ENCODE results near the gene TRAF3IP1.

TRAF3IP1 gene

GRCh38 chr2:238428866-238429265 lies 108.5 kb downstream of the TRAF3IP1 start:
- Histone ChIP-seq H3K9me3 (ENCODE audit: insufficient read depth, low read depth, low read length) (no peaks in the 10 kb centered on the region), H3K27me3 (ENCODE audit: insufficient read depth, low read length) (no peaks in the 10 kb centered on the region), H3K36me3 (ENCODE audit: insufficient read depth, low read depth, low read length) (peaks cover 25% of the 10 kb centered on the region), H3K27ac (ENCODE audit: low read length) (no peak overlapping the region), H3K4me1 (ENCODE audit: insufficient read depth, low read length) (peaks cover 8% of the 10 kb centered on the region; the same call in 1 of the 2 replicates), H3K9ac (ENCODE audit: low read depth, low read length) (no peak overlapping the region), H3K4me3 (ENCODE audit: low read length) (no peak overlapping the region)

DNA sequence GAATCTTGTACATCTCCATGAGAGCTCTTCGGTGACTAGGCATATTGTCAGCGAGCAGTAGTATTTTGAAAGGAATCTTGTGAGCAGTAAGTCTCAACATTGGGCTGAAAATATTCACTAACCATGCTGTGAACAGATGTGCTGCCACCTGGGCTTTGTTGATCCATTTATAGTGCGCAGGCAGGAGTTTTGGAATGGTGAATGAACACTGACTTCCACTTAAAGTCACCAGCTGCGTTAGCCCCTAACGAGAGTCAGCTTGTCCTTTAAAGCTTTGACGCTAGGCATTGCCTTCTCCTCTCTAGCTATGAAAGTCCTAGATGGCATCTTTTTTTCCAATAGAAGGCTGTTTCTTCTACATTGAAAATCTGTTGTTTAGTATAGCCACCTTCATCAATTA lies 110.5 kb downstream of the TRAF3IP1 start:
- Histone ChIP-seq H3K36me3 (ENCODE audit: insufficient read depth, low read depth, low read length) (peaks cover 44% of the 10 kb centered on the region), H3K9ac (ENCODE audit: low read depth, low read length) (no peak overlapping the region), H3K27me3 (ENCODE audit: insufficient read depth, low read length) (no peaks in the 10 kb centered on the region), H3K4me3 (ENCODE audit: low read length) (no peak overlapping the region), H3K9me3 (ENCODE audit: insufficient read depth, low read depth, low read length) (no peaks in the 10 kb centered on the region), H3K4me1 (ENCODE audit: insufficient read depth, low read length) (peaks cover 8% of the 10 kb centered on the region; the same call in 1 of the 2 replicates), H3K27ac (ENCODE audit: low read length) (no peak overlapping the region)

DNA sequence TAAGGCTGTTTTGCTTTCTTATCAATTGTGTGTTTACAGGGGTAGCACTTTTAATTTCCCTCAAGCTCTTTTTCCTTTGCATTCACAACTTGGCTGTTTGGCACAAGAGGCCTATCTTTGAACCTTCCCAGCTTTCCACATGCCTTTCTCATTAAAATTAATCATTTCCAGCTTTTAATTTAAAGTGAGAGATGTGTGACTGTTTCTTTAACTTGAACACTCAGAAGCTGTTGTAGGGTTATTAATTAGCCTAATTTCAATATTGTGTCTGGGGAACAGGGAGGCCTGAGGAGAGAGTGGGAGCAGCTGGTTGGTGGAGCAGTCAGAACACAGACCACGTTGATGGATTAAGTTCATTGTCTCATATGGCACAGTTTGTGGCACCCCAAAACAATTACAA lies 111.1 kb downstream of the TRAF3IP1 start:
- no peaks in the 10 kb centered on the region for H3K9me3 ChIP-seq (ENCODE audit: insufficient read depth, low read depth, low read length)
- no peaks in the 10 kb centered on the region for H3K27me3 ChIP-seq (ENCODE audit: insufficient read depth, low read length)
- no peak overlapping the region for H3K27ac ChIP-seq (ENCODE audit: low read length)
- peaks cover 51% of the 10 kb centered on the region for H3K36me3 ChIP-seq (ENCODE audit: insufficient read depth, low read depth, low read length)
- no peak overlapping the region for H3K9ac ChIP-seq (ENCODE audit: low read depth, low read length)
- H3K4me3 ChIP-seq (ENCODE audit: low read length): no peak overlapping the region
- peaks cover 8% of the 10 kb centered on the region; the same call in 1 of the 2 replicates for H3K4me1 ChIP-seq (ENCODE audit: insufficient read depth, low read length)

DNA sequence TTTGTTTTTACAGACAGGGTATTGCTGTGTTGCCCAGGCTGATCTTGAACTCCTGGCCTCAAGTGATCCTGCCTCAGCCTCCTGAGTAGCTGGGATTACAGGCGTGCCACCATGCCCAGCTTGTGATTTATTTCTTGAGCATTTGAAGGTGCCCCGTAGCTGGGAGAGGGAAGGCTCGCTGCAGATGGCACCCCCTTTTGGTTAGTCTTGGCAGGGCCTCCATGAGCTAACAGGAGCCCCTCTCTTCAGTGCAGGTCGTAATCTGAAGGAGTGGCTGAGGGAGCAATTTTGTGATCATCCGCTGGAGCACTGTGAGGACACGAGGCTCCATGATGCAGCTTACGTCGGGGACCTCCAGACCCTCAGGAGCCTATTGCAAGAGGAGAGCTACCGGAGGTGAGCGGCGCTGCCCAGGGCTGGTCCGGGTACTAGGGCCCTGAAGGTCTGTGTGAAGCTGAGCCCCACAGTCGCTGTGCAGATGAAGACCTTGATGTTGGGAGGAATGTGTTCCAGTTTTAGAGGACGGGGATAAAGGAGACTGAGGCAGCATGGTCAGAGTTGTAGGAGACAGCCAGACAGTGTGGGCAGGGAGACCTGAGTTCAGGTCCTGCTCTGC lies 113.1 kb downstream of the TRAF3IP1 start:
- Histone ChIP-seq H3K36me3 (ENCODE audit: insufficient read depth, low read depth, low read length) (peaks cover 67% of the 10 kb centered on the region), H3K27me3 (ENCODE audit: insufficient read depth, low read length) (no peaks in the 10 kb centered on the region), H3K4me3 (ENCODE audit: low read length) (no peak overlapping the region), H3K9me3 (ENCODE audit: insufficient read depth, low read depth, low read length) (no peaks in the 10 kb centered on the region), H3K9ac (ENCODE audit: low read depth, low read length) (no peak overlapping the region), H3K27ac (ENCODE audit: low read length) (no peak overlapping the region), H3K4me1 (ENCODE audit: insufficient read depth, low read length) (no peaks in the 10 kb centered on the region; the same call in 1 of the 2 replicates)

- peaks cover 74% of the 10 kb centered on the region for H3K36me3 ChIP-seq (ENCODE audit: insufficient read depth, low read depth, low read length)
- no peak overlapping the region for H3K4me3 ChIP-seq (ENCODE audit: low read length)
- no peaks in the 10 kb centered on the region for H3K27me3 ChIP-seq (ENCODE audit: insufficient read depth, low read length)
- H3K4me1 ChIP-seq (ENCODE audit: insufficient read depth, low read length): no peaks in the 10 kb centered on the region
- H3K9ac ChIP-seq (ENCODE audit: low read depth, low read length): no peak overlapping the region
- H3K27ac ChIP-seq (ENCODE audit: low read length): no peak overlapping the region
- H3K9me3 ChIP-seq (ENCODE audit: insufficient read depth, low read depth, low read length): no peaks in the 10 kb centered on the region
Observed at GRCh38 chr2:238433941-238434845, 113.9 kb downstream of the TRAF3IP1 start.

- H3K9me3 ChIP-seq (ENCODE audit: insufficient read depth, low read depth, low read length): no peaks in the 10 kb centered on the region
- no peaks in the 10 kb centered on the region for H3K27me3 ChIP-seq (ENCODE audit: insufficient read depth, low read length)
- no peak overlapping the region for H3K4me3 ChIP-seq (ENCODE audit: low read length)
- peaks cover 80% of the 10 kb centered on the region for H3K36me3 ChIP-seq (ENCODE audit: insufficient read depth, low read depth, low read length)
- no peaks in the 10 kb centered on the region for H3K4me1 ChIP-seq (ENCODE audit: insufficient read depth, low read length)
- H3K9ac ChIP-seq (ENCODE audit: low read depth, low read length): no peak overlapping the region
- H3K27ac ChIP-seq (ENCODE audit: low read length): no peak overlapping the region
Observed at GRCh38 chr2:238434846-238435751, 114.8 kb downstream of the TRAF3IP1 start.

DNA sequence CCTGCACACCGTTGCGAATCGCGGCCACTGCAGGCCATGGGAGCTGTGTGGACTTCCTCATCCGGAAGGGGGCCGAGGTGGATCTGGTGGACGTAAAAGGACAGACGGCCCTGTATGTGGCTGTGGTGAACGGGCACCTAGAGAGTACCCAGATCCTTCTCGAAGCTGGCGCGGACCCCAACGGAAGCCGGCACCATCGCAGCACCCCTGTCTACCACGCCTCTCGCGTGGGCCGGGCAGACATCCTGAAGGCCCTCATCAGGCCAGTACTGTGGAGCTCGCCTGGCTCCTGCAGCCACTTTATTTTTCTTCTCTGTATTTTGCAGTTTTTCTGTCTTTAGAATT lies 115.4 kb downstream of the TRAF3IP1 start:
- H3K9me3 ChIP-seq (ENCODE audit: insufficient read depth, low read depth, low read length): no peaks in the 10 kb centered on the region
- no peak overlapping the region for H3K9ac ChIP-seq (ENCODE audit: low read depth, low read length)
- no peaks in the 10 kb centered on the region for H3K4me1 ChIP-seq (ENCODE audit: insufficient read depth, low read length)
- H3K36me3 ChIP-seq (ENCODE audit: insufficient read depth, low read depth, low read length): peaks cover 80% of the 10 kb centered on the region
- H3K27me3 ChIP-seq (ENCODE audit: insufficient read depth, low read length): no peaks in the 10 kb centered on the region
- no peak overlapping the region for H3K4me3 ChIP-seq (ENCODE audit: low read length)
- no peak overlapping the region for H3K27ac ChIP-seq (ENCODE audit: low read length)

GRCh38 chr2:238438856-238439849 lies 118.8 kb downstream of the TRAF3IP1 start:
- Histone ChIP-seq H3K9ac (ENCODE audit: low read depth, low read length) (no peak overlapping the region), H3K36me3 (ENCODE audit: insufficient read depth, low read depth, low read length) (peaks cover 65% of the 10 kb centered on the region), H3K9me3 (ENCODE audit: insufficient read depth, low read depth, low read length) (no peaks in the 10 kb centered on the region), H3K27ac (ENCODE audit: low read length) (no peak overlapping the region), H3K4me1 (ENCODE audit: insufficient read depth, low read length) (no peaks in the 10 kb centered on the region; the same call in 1 of the 2 replicates), H3K27me3 (ENCODE audit: insufficient read depth, low read length) (no peaks in the 10 kb centered on the region), H3K4me3 (ENCODE audit: low read length) (no peak overlapping the region)

GRCh38 chr2:238439917-238440316 lies 119.6 kb downstream of the TRAF3IP1 start:
- Histone ChIP-seq H3K36me3 (ENCODE audit: insufficient read depth, low read depth, low read length) (peaks cover 65% of the 10 kb centered on the region), H3K27ac (ENCODE audit: low read length) (no peak overlapping the region), H3K27me3 (ENCODE audit: insufficient read depth, low read length) (no peaks in the 10 kb centered on the region), H3K9ac (ENCODE audit: low read depth, low read length) (no peak overlapping the region), H3K9me3 (ENCODE audit: insufficient read depth, low read depth, low read length) (no peaks in the 10 kb centered on the region), H3K4me3 (ENCODE audit: low read length) (no peak overlapping the region), H3K4me1 (ENCODE audit: insufficient read depth, low read length) (no peaks in the 10 kb centered on the region; the same call in 1 of the 2 replicates)

GRCh38 chr2:238440331-238440730 lies 120.0 kb downstream of the TRAF3IP1 start:
- H3K9me3 ChIP-seq (ENCODE audit: insufficient read depth, low read depth, low read length): no peaks in the 10 kb centered on the region
- no peak overlapping the region for H3K9ac ChIP-seq (ENCODE audit: low read depth, low read length)
- H3K4me1 ChIP-seq (ENCODE audit: insufficient read depth, low read length): no peaks in the 10 kb centered on the region; the same call in 1 of the 2 replicates
- H3K27ac ChIP-seq (ENCODE audit: low read length): no peak overlapping the region
- H3K4me3 ChIP-seq (ENCODE audit: low read length): no peak overlapping the region
- peaks cover 65% of the 10 kb centered on the region for H3K36me3 ChIP-seq (ENCODE audit: insufficient read depth, low read depth, low read length)
- no peaks in the 10 kb centered on the region for H3K27me3 ChIP-seq (ENCODE audit: insufficient read depth, low read length)
